Gastrocnemius medialis (tissue), 4 donors: ENCODE data around the gene NR0B2.

Experiments used
- CTCF ChIP-seq, 5 experiments: fragments of 450-650 bp in 3 of 5; fragments of 200-600 bp in 2 of 5; sonication (generic) in 2 of 5; IDR thresholded peaks in 4 of 5; conservative IDR thresholded peaks in 1 of 5; 1 replicate in 4 of 5; 2 replicates in 1 of 5; pipeline ENCODE4 v1.5.1; 2016 to 2019; ENCODE audit warnings: antibody characterized with exemption in 5 of 5, mild to moderate bottlenecking in 3 of 5, moderate library complexity in 3 of 5
- POLR2A ChIP-seq, 2 donors: fragments of 450-650 bp; IDR thresholded peaks; one replicate each; pipeline ENCODE4 v1.6.1; 2017; ENCODE audit warnings: antibody characterized with exemption in 2 of 2, mild to moderate bottlenecking in 2 of 2, moderate library complexity in 2 of 2

GRCh38 chr1:26882696-26883463, 30.9 kb downstream of the NR0B2 start:
- no peak for TF ChIP-seq CTCF (IDR thresholded peaks at IDR 0.05 in 4 of 5, conservative IDR thresholded peaks at IDR 0.05 in 1 of 5)
- TF ChIP-seq POLR2A (IDR thresholded peaks at IDR 0.05) = no peak
